Activated T-cell treated with anti-CD3 and anti-CD28 coated beads, Interleukin-2, amount 50 U/mL, for 4 hours (primary cell): ENCODE results near the gene MRPS23. TPM values are rescaled to one million over a fixed set of nuclear protein-coding genes. Genes with fewer than 3 reads are reported as not detected.
A peak's percentile ranks its signal among the peaks of the same experiment; 100 is the strongest.

Source experiments
- ATAC-seq, 2 donors: fragments of 200-7000 bp; cut with Tn5 transposase; one replicate each; pipeline ENCODE4 v1.10.0; 2021
- DNase-seq: peaks from one replicate; pipeline ENCODE4 v3.0.0-alpha.2; 2020
- H3K27me3 Mint-ChIP-seq: one replicate; pipeline ENCODE4 v1.8.0; 2021; ENCODE audit warnings: low read depth, mixed read lengths
- H3K36me3 Mint-ChIP-seq: one replicate; pipeline ENCODE4 v1.8.0; 2022; ENCODE audit warnings: mixed read lengths; ENCODE audit not compliant: insufficient read depth
- H3K4me1 Mint-ChIP-seq: one replicate; pipeline ENCODE4 v1.8.0; 2021; ENCODE audit warnings: low read depth, mixed read lengths
- H3K4me3 Mint-ChIP-seq: one replicate; pipeline ENCODE4 v1.8.0; 2021; ENCODE audit warnings: mild to moderate bottlenecking, moderate library complexity, mixed read lengths
- H3K9me3 Mint-ChIP-seq: one replicate; pipeline ENCODE4 v1.8.0; 2021; ENCODE audit warnings: mixed read lengths
- total RNA-seq, 3 donors: library from RNA; stranded (reverse); gene quantifications; one replicate each; pipeline ENCODE4 v1.2.1, GENCODE V29; 2021

Gene MRPS23
- total RNA-seq, 3 donors from 2014 or later: 116 to 125 (median 118) TPM

GRCh38 chr17:57873261-57874057, 23.6 kb upstream of the MRPS23 start:
- ATAC-seq: no peak
- Mint-ChIP-seq H3K36me3 (no peaks in the 10 kb centered on the region), H3K4me1 (peaks cover 6% of the 10 kb centered on the region), H3K4me3 (no peak overlapping the region), H3K27me3 (peaks cover 35% of the 10 kb centered on the region), H3K9me3 (no peaks in the 10 kb centered on the region)
- DNase-seq: no peak

GRCh38 chr17:57872536-57872935, 22.7 kb upstream of the MRPS23 start:
- H3K27me3 Mint-ChIP-seq: peaks cover 35% of the 10 kb centered on the region
- DNase-seq (no peak), ATAC-seq (no peak)
- no peak overlapping the region for H3K4me3 Mint-ChIP-seq
- H3K4me1 Mint-ChIP-seq: peaks cover 12% of the 10 kb centered on the region
- H3K36me3 Mint-ChIP-seq: no peaks in the 10 kb centered on the region
- no peaks in the 10 kb centered on the region for H3K9me3 Mint-ChIP-seq

- no peak overlapping the region for H3K4me3 Mint-ChIP-seq
- DNase-seq: no peak
- no peaks in the 10 kb centered on the region for H3K36me3 Mint-ChIP-seq
- no peak for ATAC-seq
- peaks cover 14% of the 10 kb centered on the region for H3K4me1 Mint-ChIP-seq
- H3K9me3 Mint-ChIP-seq: no peaks in the 10 kb centered on the region
- peaks cover 35% of the 10 kb centered on the region for H3K27me3 Mint-ChIP-seq
These were observed 22.0 kb upstream of the MRPS23 start for GRCh38 chr17:57871863-57872262.

GRCh38 chr17:57871155-57871554, 21.3 kb upstream of the MRPS23 start:
- H3K4me1 Mint-ChIP-seq: peaks cover 14% of the 10 kb centered on the region
- H3K9me3 Mint-ChIP-seq: no peaks in the 10 kb centered on the region
- peaks cover 32% of the 10 kb centered on the region for H3K27me3 Mint-ChIP-seq
- no peak for DNase-seq
- no peak overlapping the region for H3K4me3 Mint-ChIP-seq
- ATAC-seq: no peak
- no peaks in the 10 kb centered on the region for H3K36me3 Mint-ChIP-seq

- Mint-ChIP-seq H3K9me3 (no peaks in the 10 kb centered on the region), H3K27me3 (peaks cover 26% of the 10 kb centered on the region), H3K4me3 (no peak overlapping the region), H3K4me1 (peaks cover 14% of the 10 kb centered on the region), H3K36me3 (no peaks in the 10 kb centered on the region)
- ATAC-seq: no peak
- no peak for DNase-seq
These were observed 20.4 kb upstream of the MRPS23 start for GRCh38 chr17:57870283-57870635.

GRCh38 chr17:57869617-57870282, 19.9 kb upstream of the MRPS23 start:
- Mint-ChIP-seq H3K27me3 (peaks cover 24% of the 10 kb centered on the region), H3K36me3 (no peaks in the 10 kb centered on the region), H3K4me1 (peaks cover 14% of the 10 kb centered on the region), H3K9me3 (no peaks in the 10 kb centered on the region), H3K4me3 (no peak overlapping the region)
- ATAC-seq (no peak), DNase-seq (no peak)

GRCh38 chr17:57868910-57869616, 19.2 kb upstream of the MRPS23 start:
- Mint-ChIP-seq H3K36me3 (no peaks in the 10 kb centered on the region), H3K4me3 (no peak overlapping the region), H3K4me1 (peaks cover 11% of the 10 kb centered on the region), H3K27me3 (peaks cover 23% of the 10 kb centered on the region), H3K9me3 (no peaks in the 10 kb centered on the region)
- no peak for DNase-seq
- ATAC-seq: no peak

- no peaks in the 10 kb centered on the region for H3K9me3 Mint-ChIP-seq
- H3K27me3 Mint-ChIP-seq: peaks cover 16% of the 10 kb centered on the region
- ATAC-seq (peak; percentile 67 to 68), DNase-seq (no peak)
- peaks cover 8% of the 10 kb centered on the region for H3K4me1 Mint-ChIP-seq
- no peaks in the 10 kb centered on the region for H3K36me3 Mint-ChIP-seq
- no peak overlapping the region for H3K4me3 Mint-ChIP-seq
These were observed 18.4 kb upstream of the MRPS23 start for GRCh38 chr17:57868007-57868909.

- Mint-ChIP-seq H3K4me1 (peaks cover 8% of the 10 kb centered on the region), H3K4me3 (no peak overlapping the region), H3K36me3 (no peaks in the 10 kb centered on the region), H3K9me3 (no peaks in the 10 kb centered on the region), H3K27me3 (peaks cover 15% of the 10 kb centered on the region)
- ATAC-seq (no peak), DNase-seq (no peak)
These were observed 17.3 kb upstream of the MRPS23 start for GRCh38 chr17:57867126-57867525.

GRCh38 chr17:57866723-57867122, 16.9 kb upstream of the MRPS23 start:
- Mint-ChIP-seq H3K36me3 (no peaks in the 10 kb centered on the region), H3K27me3 (peaks cover 11% of the 10 kb centered on the region), H3K9me3 (no peaks in the 10 kb centered on the region), H3K4me3 (no peak overlapping the region), H3K4me1 (peaks cover 8% of the 10 kb centered on the region)
- DNase-seq (no peak), ATAC-seq (no peak)

GRCh38 chr17:57866319-57866718, 16.5 kb upstream of the MRPS23 start:
- ATAC-seq: no peak
- H3K4me3 Mint-ChIP-seq: no peak overlapping the region
- no peaks in the 10 kb centered on the region for H3K9me3 Mint-ChIP-seq
- peaks cover 8% of the 10 kb centered on the region for H3K27me3 Mint-ChIP-seq
- peaks cover 8% of the 10 kb centered on the region for H3K4me1 Mint-ChIP-seq
- no peaks in the 10 kb centered on the region for H3K36me3 Mint-ChIP-seq
- no peak for DNase-seq

GRCh38 chr17:57864273-57864672, 14.4 kb upstream of the MRPS23 start:
- Mint-ChIP-seq H3K4me1 (peaks cover 17% of the 10 kb centered on the region), H3K36me3 (no peaks in the 10 kb centered on the region), H3K27me3 (peaks cover 10% of the 10 kb centered on the region), H3K9me3 (no peaks in the 10 kb centered on the region), H3K4me3 (no peak overlapping the region)
- DNase-seq (no peak), ATAC-seq (no peak)

GRCh38 chr17:57862694-57863667, 13.1 kb upstream of the MRPS23 start:
- peaks cover 13% of the 10 kb centered on the region for H3K27me3 Mint-ChIP-seq
- H3K4me3 Mint-ChIP-seq: no peak overlapping the region
- H3K36me3 Mint-ChIP-seq: no peaks in the 10 kb centered on the region
- no peaks in the 10 kb centered on the region for H3K9me3 Mint-ChIP-seq
- DNase-seq (no peak), ATAC-seq (no peak)
- H3K4me1 Mint-ChIP-seq: peaks cover 15% of the 10 kb centered on the region
